GM19328 (cell line): ENCODE data around the gene KCTD19.

ENCODE experiments used
- ATAC-seq: cut with Tn5 transposase; IDR thresholded peaks from one replicate; pipeline ENCODE4 v1.9.1; 2021; ENCODE audit warnings: mild to moderate bottlenecking, moderate library complexity; ENCODE audit not compliant: unreplicated experiment

KCTD19 gene

DNA sequence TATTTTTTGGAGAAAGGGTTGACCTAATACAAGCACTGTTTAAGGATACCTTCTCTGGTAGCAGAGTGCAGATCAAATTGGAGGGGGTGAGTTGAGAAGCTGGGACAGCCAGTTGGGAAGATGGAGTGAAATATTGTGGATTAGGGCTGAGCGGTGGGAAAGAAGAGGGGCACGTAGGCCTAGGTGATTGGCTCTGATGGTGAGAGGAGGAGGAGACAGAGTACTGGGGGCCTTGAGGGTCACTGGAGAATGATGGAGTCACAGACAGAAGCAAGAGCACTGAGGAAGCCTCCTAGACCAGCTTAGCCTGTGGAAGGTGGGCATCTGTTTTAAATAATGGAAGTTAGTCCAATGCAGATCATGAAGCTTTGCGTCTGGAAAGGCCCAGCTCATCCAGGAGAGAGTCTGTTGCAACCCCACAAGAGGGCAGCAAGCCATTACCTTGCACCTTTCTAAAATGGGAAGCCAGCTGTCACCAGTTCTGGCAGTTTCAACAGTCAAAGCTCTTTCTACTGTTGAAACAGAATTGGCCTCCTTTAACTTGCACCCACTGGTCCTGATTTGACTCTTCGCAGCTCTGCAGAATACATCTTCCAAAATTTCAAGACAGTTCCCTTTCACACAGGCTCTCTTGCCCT, 66.0 kb downstream of the KCTD19 start:
- ATAC-seq, result no peak

DNA sequence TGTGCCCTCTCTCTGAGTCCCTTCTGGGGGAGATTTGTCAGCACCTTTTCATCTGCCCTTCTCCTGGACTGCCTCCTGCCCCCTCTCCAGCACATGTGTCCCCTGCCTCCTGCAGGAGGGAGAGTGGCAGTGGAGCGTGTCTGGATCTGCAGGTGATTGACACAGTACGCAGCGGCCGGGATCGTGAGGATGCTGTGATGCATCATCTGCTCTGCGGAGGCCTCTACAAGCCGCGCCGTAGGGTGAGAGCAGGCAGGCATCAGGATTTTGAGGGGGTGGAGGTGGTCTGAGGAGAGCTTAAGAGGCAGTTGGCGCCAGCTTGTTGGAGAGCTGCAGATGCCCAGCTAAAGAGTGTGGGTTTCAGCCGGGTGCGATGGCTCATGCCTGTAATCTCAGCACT, 66.8 kb downstream of the KCTD19 start:
- ATAC-seq, result no peak

- ATAC-seq, result no peak
These were observed 68.2 kb downstream of the KCTD19 start for GRCh38 chr16:67258161-67258835.

- ATAC-seq, result no peak
These were observed 68.9 kb downstream of the KCTD19 start for GRCh38 chr16:67257486-67258160.

DNA sequence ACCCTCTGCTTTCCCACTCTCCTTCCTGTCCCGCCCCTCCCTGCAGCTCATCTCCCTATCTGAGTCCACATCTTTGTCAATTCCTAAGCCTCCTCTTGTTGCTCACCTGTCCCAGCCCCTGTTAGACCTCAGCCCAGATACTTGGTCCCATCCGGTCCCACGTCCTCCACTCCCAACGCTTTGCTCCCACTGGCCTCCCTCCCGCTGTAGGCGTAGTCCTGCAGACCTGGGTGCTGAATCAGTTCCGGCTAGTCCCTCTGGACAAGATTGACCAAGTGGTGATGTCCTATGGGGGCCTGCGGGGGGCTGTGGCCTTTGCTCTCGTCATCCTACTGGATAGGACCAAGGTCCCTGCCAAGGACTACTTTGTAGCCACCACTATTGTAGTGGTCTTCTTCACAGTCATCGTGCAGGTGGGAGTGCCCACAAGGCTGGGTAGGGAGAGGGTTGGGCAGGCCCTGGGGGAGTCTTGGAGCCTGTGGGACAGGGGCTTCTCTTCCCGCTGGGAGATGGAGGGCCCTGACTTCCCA, 69.8 kb downstream of the KCTD19 start:
- no peak for ATAC-seq

- no peak for ATAC-seq
These were observed 70.9 kb downstream of the KCTD19 start for GRCh38 chr16:67255553-67256221.

GRCh38 chr16:67254801-67255552, 71.6 kb downstream of the KCTD19 start:
- ATAC-seq, result no peak

- no peak for ATAC-seq
These were observed 73.7 kb downstream of the KCTD19 start for GRCh38 chr16:67252609-67253497.

DNA sequence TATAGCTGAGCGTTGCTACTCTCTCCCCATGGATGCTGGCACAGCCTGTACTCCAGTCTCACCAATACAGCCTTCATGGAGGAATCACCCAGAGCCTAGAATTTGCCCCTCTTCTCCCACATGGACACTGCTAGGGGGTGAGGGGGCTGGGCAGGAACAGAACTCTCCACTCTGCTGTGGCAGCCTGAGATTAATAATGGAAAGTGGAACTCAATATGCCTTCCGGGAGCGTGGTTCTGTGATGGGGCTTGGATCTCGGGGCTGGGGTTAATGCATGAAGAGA, 76.6 kb downstream of the KCTD19 start:
- no peak for ATAC-seq

- ATAC-seq, result no peak
These were observed 77.1 kb downstream of the KCTD19 start for GRCh38 chr16:67249178-67250044.

- no peak for ATAC-seq
These were observed 78.0 kb downstream of the KCTD19 start, which contains the start of gene SLC9A5 for GRCh38 chr16:67248401-67249177. TSS of gene SLC9A5 (plus strand) at chr16:67248979. CDS start at chr16:67249015, 36 bp downstream.

DNA sequence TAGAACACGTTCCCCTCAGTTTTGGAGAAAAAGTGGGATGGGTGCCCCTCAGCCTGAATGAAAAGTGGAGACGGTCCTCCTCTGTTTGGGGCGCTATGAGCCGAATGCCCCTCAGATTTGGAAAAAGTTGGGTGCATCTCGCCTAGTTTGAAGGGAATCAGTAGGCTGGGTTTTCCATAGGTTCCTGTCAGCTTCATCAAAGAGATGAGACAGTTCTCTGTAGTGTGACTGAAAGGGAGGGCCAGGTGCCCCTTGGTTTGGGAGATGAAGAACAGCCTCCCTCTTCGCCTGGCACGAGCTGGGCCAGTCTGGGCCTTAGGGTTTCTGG, 78.5 kb downstream of the KCTD19 start:
- no peak for ATAC-seq

- peak; percentile 44 for ATAC-seq
These were observed 79.1 kb downstream of the KCTD19 start, which contains the start of gene FHOD1 for GRCh38 chr16:67247192-67248072. TSS of gene FHOD1 (minus strand) at chr16:67247481. CDS start at chr16:67247410, 71 bp downstream.

DNA sequence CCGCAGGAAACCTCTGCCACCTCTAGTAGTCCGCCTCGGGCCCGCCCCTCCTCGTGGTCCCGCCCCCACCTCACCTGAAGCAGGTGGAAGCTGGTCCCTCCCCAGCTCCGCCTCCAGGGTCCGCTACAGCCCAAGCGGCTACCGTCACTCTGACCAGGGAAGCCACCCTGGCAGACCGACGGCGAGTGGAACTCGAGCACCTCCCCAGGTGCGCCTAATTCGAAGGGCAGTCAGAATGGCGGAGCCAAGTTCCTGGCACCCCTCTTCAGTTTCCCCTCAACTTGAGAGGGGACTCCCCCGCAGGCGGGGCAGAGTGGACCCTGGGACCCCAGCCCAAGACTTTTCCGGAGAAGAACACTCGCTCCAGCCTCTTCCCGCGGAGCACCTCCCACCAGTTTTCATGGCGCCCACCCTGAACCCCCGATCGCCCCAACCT, 79.8 kb downstream of the KCTD19 start:
- ATAC-seq, result no peak

DNA sequence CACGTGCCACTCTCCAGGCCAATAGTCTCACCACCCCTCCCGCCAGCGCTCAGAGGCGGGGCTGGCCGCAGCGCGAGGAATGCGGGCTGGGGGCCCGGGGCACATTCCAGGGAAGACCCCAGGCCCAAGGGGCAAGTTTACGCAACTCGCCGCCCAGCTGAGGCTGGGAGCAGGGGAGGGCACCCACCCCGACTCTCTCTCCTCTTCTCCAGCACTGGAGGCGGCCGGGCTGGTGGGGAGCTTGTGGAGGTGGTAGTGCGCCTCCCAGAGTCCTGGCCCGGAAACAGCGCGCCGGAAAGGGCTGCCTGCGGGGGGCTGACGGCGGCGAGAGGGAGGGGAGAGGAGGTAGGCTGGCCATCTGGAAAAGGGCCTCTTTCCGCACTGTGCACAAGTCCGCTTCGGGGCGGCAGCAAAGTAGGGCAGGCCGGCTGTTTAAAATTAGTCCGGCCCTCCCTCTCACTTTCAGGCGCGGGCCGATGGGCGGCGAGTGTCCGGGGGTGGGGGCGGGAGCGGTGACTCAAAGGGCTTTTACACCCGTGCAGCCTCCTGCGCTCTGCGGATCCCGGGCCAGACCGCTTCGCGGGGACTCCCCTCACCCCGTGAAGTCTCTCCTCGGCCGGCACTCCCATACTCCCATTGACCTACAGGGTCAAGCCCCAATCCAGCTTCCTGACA, 80.3 kb downstream of the KCTD19 start:
- ATAC-seq, result no peak

- no peak for ATAC-seq
These were observed 80.9 kb downstream of the KCTD19 start for GRCh38 chr16:67245674-67246080.
